ENCODE measurements around the gene SPATS1.
"Not testable (repeated sequence)": the region's sequence is repeated elsewhere in the genome, so short reads cannot be mapped to it uniquely, and the experiment has no call there.

Gene SPATS1

GRCh38 chr6:44311304-44311703 lies 31.1 kb upstream of the SPATS1 start:
- DNase-seq (ENCODE audit: low read depth in 3 of 3, low spot score in 1 of 3), result no peak

GRCh38 chr6:44311767-44312166 lies 30.7 kb upstream of the SPATS1 start:
- no peak for DNase-seq (ENCODE audit: low read depth in 3 of 3, low spot score in 1 of 3)

DNA sequence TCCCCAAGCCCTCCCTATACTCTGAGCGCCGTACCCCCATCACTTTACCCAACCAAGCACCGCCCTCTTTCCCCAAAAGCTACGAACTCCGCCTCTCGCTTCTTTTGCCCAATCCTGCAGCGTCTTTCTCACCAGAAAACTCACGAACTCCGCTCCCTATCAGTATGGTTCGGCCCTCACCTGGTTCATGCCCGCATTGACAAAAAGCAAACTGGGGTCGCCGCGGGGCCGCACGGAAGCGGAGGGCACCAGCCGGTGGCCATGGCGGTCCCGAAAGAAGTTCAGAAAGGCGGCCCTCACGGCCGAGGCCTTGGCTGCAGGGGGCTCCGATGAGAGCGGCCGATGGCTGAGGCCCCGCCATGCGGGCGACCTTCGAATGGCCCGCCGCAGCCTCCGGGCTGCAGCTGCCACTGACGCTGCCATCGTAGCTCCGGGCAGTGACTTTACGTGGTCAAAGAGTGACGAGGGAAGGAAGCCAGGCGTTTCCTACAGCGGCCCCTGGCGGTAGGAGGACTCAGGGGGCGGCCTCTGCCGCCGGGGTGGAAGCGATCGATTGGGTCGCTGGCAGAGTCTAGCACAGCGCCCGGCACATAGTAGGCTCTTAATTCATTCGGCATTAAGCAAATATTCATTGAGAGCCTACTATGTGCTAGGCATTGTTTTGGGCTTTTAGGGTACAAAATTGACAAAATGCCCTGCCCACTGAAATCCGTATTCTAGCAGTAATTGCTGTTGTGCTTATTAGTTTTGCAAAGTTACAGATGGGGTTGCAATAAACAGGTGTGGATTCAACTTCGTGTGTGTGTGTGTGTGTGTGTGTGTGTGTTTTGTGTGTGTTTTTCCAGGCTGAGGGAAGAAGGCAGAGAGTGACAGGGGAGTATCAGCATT lies 29.3 kb upstream of the SPATS1 start, which contains the start of gene AARS2:
Gene AARS2 (minus strand): TSS at position 447 of the 888 bp plus-strand sequence. CDS start 24 bp downstream, at position 423.
- peak; percentile 80 to 95 (median 83) for DNase-seq (ENCODE audit: low read depth in 3 of 3, low spot score in 1 of 3)

DNA sequence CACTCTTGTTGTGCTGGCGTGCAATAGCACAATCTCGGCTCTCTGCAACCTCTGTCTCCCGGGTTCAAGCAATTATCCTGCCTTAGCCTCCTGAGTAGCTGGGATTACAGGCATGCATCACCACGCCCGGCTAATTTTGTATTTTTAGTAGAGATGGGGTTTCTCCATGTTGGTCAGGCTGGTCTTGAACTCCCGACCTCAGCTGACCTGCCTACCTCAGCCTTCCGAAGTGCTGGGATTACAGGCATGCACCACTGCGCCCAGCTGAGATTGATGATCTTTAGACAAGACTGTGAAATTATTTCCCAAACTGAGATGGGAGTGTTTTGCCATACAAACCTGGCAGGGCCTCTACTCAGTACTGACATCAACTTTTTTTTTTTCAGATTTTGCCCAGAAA lies 27.8 kb upstream of the SPATS1 start:
- not testable (repeated sequence) for DNase-seq (ENCODE audit: low read depth in 3 of 3, low spot score in 1 of 3)

DNA sequence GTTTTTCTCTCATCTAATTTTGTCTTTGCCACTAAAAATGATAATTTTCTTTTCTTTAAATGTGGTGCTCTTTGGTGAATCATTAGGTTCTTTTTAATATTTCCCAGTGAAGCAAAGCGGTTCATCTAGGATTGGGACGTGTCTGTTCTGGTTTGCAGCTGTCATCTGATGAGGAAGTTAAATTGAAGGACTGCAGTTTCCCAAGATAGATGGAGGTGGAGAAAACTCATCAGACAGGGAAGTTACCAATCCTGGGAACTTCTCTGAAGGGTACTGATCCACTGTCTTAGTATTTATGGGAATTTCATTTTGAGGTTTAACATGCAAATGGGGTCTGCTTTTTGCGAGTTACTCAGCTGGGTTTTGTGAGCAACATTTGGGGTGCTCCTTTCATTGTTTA lies 26.9 kb upstream of the SPATS1 start:
- DNase-seq (ENCODE audit: low read depth in 3 of 3, low spot score in 1 of 3), result no peak

GRCh38 chr6:44315951-44316350 lies 26.5 kb upstream of the SPATS1 start:
- no peak for DNase-seq (ENCODE audit: low read depth in 3 of 3, low spot score in 1 of 3)

- no peak for DNase-seq (ENCODE audit: low read depth in 3 of 3, low spot score in 1 of 3)
Measured at GRCh38 chr6:44316481-44316880, 26.0 kb upstream of the SPATS1 start.

- not testable (repeated sequence) for DNase-seq (ENCODE audit: low read depth in 3 of 3, low spot score in 1 of 3)
Measured at GRCh38 chr6:44317136-44317631, 25.3 kb upstream of the SPATS1 start.

DNA sequence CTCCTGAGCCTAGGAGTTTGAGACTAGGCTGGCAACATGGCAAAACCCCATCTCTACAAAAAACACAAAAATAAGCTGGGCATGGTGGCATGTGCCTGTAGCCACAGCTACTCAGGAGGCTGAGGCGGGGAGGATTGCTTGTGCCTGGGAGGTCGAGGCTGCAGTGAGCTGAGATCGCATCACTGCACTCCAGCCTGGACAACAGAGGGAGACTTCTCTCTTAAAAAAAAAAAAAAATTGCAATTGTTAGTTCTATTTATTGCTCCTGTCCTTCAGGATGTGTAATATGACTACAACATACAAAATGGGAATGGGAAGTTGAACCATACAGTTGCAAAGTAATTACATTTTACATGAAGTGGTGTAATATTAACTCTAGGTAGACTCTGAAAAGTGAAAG lies 21.2 kb upstream of the SPATS1 start:
- no peak for DNase-seq (ENCODE audit: low read depth in 3 of 3, low spot score in 1 of 3)

- no peak for DNase-seq (ENCODE audit: low read depth in 3 of 3, low spot score in 1 of 3)
Measured at GRCh38 chr6:44327096-44327495, 15.4 kb upstream of the SPATS1 start.

- no peak for DNase-seq (ENCODE audit: low read depth in 3 of 3, low spot score in 1 of 3)
Measured at GRCh38 chr6:44327760-44328159, 14.7 kb upstream of the SPATS1 start.

GRCh38 chr6:44328203-44328602 lies 14.2 kb upstream of the SPATS1 start:
- not testable (repeated sequence) for DNase-seq (ENCODE audit: low read depth in 3 of 3, low spot score in 1 of 3)

GRCh38 chr6:44329858-44330257 lies 12.6 kb upstream of the SPATS1 start:
- no peak for DNase-seq (ENCODE audit: low read depth in 3 of 3, low spot score in 1 of 3)

GRCh38 chr6:44332585-44332984 lies 9.9 kb upstream of the SPATS1 start:
- no peak for DNase-seq (ENCODE audit: low read depth in 3 of 3, low spot score in 1 of 3)

GRCh38 chr6:44333273-44333919 lies 9.1 kb upstream of the SPATS1 start:
- DNase-seq (ENCODE audit: low read depth in 3 of 3, low spot score in 1 of 3), result no peak

- no peak for DNase-seq (ENCODE audit: low read depth in 3 of 3, low spot score in 1 of 3)
Measured at GRCh38 chr6:44333942-44334341, 8.5 kb upstream of the SPATS1 start.

DNA sequence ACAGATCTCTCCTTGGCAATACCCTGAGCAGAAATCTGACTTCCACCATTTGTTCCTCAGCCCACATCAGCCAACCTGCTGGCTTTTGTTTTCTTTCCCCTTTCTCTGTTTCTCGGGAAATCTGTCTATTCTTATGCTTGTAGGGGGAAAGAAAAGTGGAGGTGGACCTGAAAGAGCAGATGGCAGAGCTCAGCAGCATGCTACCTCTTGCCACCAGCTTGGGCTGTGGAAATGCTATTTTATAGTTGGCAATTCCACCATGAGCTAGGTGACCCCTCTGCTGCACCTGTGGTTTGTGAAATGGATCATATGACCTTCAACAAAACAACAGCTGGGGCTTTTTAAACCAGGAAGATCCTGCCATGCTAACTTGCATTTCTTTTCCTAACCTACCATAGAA lies 6.8 kb upstream of the SPATS1 start:
- DNase-seq (ENCODE audit: low read depth in 3 of 3, low spot score in 1 of 3), result no peak

DNA sequence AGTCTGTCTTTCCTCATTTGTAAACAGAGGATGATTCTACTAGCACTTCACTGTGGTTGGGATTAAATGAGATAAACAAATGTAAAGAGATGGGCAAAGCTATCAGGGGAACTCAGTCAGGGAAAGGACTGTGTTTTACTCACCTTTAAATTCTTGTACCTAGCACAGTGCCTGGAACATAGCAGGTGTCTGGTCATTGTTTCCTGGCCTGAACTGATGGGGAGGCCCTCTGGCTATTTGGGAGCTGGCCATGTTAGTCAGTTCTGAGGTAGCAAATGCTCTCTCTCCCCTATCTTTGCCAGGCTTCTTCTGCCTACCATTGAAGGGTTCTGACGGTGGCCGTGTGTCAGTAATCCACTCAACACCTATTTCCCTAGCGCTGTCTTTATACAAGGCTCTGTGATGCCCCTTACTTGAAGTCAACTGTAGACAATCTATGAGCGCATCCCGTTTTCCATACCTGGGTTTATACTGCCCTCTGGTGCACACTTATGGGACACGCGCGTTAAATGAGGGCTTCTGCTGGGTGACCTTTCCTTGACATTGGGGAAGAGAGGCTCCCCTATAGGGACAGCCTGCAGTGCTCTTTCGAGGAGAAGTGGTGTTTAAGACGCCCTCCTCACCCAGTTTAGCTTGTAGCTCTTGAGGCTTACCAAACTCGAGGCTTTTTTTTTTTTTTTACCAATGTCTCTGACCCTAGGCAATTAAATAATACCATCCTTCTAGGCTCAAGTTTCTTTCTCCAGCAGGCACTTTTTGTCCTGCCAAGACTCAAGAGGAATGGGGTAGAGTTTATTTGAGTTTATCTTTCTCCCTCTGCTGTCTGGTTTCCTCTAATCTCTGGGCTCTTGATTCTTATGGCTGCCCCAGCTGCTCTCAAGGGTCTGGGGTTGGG lies 4.0 kb upstream of the SPATS1 start:
- peak; percentile 15 to 48 (median 47) for DNase-seq (ENCODE audit: low read depth in 3 of 3, low spot score in 1 of 3)

DNA sequence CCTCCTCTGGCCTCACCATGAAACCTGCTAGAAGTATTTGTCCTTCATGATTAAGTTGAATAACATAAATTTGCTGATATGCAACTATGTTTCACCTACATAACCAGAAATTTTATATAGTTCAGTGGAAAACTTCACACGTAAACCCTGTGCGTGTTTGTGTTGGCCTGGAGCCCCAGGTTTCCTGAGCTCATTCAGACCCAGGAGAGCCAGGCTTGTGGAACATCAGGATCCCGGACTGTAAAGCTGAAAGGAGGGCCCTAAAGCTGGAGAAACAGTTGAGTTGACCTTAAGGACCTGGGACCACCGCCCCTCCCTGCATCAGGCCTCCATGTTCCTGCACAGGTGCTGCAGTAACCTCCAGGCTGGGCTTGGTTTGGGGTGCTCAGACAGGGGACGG lies 3.1 kb upstream of the SPATS1 start:
- DNase-seq (ENCODE audit: low read depth in 3 of 3, low spot score in 1 of 3), result no peak

- DNase-seq (ENCODE audit: low read depth in 3 of 3, low spot score in 1 of 3), result no peak
Measured at GRCh38 chr6:44339763-44340625, 2.5 kb upstream of the SPATS1 start.

Measured in stimulated activated CD4-positive, alpha-beta T cell treated with anti-CD3 and anti-CD28 coated beads, TNF-alpha, amount 100 ng/mL, for 1 hour (primary cell).